Cardiac muscle cell (in vitro differentiated cells and primary cell): ENCODE results near the gene FOXA1. TPM values are rescaled to one million over a fixed set of nuclear protein-coding genes. Genes with fewer than 3 reads are reported as not detected.

Source experiments
- DNase-seq, 2 donors: peaks; one replicate each; pipeline versions ENCODE4 v3.0.0 to v3.0.0-alpha.2; 2010 to 2017; ENCODE audit warnings: low read depth in 1 of 2, low spot score in 1 of 2
- H3K27ac ChIP-seq: fragments of 200-600 bp; sonication (generic); 2 replicates; pipeline ENCODE4 v1.5.1; 2016
- H3K27me3 ChIP-seq: fragments of 200-600 bp; sonication (generic); 2 replicates; pipeline ENCODE4 v1.6.0; 2016; ENCODE audit warnings: control low read depth
- H3K36me3 ChIP-seq: fragments of 200-600 bp; sonication (generic); 2 replicates; pipeline ENCODE4 v1.5.1; 2016; ENCODE audit warnings: control low read depth
- H3K4me1 ChIP-seq: fragments of 200-600 bp; sonication (generic); 2 replicates; pipeline ENCODE4 v1.8.1; 2017; ENCODE audit warnings: low read depth, mild to moderate bottlenecking, mixed run types
- H3K4me3 ChIP-seq: fragments of 200-600 bp; sonication (generic); 2 replicates; pipeline ENCODE4 v1.5.1; 2016; ENCODE audit warnings: mild to moderate bottlenecking
- H3K9me3 ChIP-seq: fragments of 200-600 bp; sonication (generic); 2 replicates; pipeline ENCODE4 v1.5.1; 2017; ENCODE audit warnings: low read depth, mild to moderate bottlenecking, control low read depth
- CTCF ChIP-seq: IDR thresholded peaks from 2 replicates; pipeline ENCODE4 v1.5.1; 2012; ENCODE audit warnings: low read depth, mild to moderate bottlenecking, low read length
- polyA plus RNA-seq: library from polyadenylated mRNA; unstranded; fragments of >200 nt; fragmentation: Nextera tagmentation; extraction: Ambion mirVana; gene quantifications from 2 replicates; pipeline ENCODE4 v1.2.1, GENCODE V29; 2016
- total RNA-seq: library from RNA; depleted of rRNA; stranded (reverse); fragments of >200 nt; gene quantifications from 2 replicates; pipeline ENCODE4 v1.2.3, GENCODE V29; 2016

FOXA1 gene
- total and polyA plus RNA-seq, 2 experiments from 2014 or later, result 0.06 TPM; not detected in 1

- Histone ChIP-seq H3K36me3 (no peaks in the 10 kb centered on the region), H3K27ac (no peak overlapping the region), H3K9me3 (no peaks in the 10 kb centered on the region), H3K4me3 (no peak overlapping the region), H3K4me1 (no peaks in the 10 kb centered on the region), H3K27me3 (no peaks in the 10 kb centered on the region)
- DNase-seq, result no peak
- TF ChIP-seq CTCF, result no peak
Measured at GRCh38 chr14:37551119-37551518, 43.9 kb downstream of the FOXA1 start.

DNA sequence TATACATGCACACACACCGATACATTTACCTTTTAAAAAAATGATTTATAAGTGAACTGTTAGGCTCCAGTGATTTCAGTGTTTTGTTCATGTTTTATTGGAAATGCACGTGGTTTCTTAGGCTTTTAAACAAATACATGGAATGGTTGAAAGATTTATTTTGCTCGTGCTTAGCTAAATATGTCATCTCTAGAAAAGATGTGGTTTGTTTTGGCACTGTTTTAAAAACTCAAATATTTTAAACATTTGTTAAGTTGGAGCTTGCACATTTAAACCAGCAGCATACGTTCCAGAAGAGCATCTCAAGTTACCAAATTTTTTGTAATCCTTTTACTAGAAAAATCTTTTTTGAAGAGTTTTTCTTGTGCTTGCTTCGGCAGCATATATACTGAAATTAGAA is 44.5 kb downstream of the FOXA1 start:
- Histone ChIP-seq H3K9me3 (no peaks in the 10 kb centered on the region), H3K4me1 (no peaks in the 10 kb centered on the region)
- no peak for TF ChIP-seq CTCF

GRCh38 chr14:37546621-37547447 is 48.2 kb downstream of the FOXA1 start:
- no peak overlapping the region for H3K27ac ChIP-seq
- H3K36me3 ChIP-seq, result no peaks in the 10 kb centered on the region
- H3K4me1 ChIP-seq, result peaks cover 4% of the 10 kb centered on the region
- DNase-seq, result peak; percentile 2 to 16
- H3K9me3 ChIP-seq, result no peaks in the 10 kb centered on the region
- no peaks in the 10 kb centered on the region for H3K27me3 ChIP-seq
- no peak overlapping the region for H3K4me3 ChIP-seq
- TF ChIP-seq CTCF, result no peak

More for the DNA sequence above, 44.5 kb downstream of the FOXA1 start:
- Histone ChIP-seq H3K27me3 (no peaks in the 10 kb centered on the region), H3K36me3 (no peaks in the 10 kb centered on the region), H3K4me3 (no peak overlapping the region), H3K27ac (no peak overlapping the region)
- DNase-seq, result peak in 1 of 2 donors; percentile 60

DNA sequence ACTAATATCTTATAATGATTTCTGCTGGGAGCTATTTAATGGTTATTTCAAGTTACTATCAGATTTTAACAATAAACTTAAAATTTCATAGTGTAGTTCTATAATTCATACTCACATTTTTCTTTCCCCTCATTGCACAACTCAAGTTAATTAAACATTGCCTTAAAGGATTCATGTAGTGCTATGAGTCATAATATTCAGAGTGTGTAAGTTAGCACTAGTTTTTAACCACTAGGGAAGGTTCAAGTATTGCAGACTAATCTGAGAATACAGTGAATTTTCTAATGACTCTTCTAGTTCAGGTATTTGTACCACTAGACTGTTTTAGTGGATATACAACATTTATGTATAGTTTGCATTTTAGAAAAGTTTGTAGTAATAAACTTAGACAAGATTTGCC is 49.9 kb downstream of the FOXA1 start:
- Histone ChIP-seq H3K27ac (no peak overlapping the region), H3K36me3 (no peaks in the 10 kb centered on the region), H3K27me3 (no peaks in the 10 kb centered on the region), H3K4me1 (peaks cover 8% of the 10 kb centered on the region), H3K4me3 (no peak overlapping the region), H3K9me3 (no peaks in the 10 kb centered on the region)
- DNase-seq, result no peak
- TF ChIP-seq CTCF, result no peak

DNA sequence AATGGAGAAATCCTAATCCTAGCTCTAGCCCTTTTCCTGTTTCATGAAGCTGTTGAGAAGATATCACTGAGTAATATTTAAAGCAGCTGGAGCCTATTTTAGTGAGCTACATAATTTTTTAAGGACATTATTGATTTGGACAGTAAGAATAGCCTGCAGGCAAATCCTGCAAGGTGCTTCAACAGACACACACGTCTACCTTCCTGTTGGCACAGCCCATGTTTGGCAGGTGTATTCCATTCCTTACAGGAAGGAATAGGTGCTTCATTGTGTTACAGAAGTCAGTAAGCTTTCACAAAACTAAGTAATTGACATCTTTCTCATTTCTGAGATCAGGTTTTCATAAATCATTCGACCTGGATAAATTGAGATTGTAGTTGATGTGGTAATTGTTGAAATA is 50.6 kb downstream of the FOXA1 start:
- Histone ChIP-seq H3K4me3 (no peak overlapping the region), H3K9me3 (no peaks in the 10 kb centered on the region)

More for the DNA sequence above, 50.6 kb downstream of the FOXA1 start:
- H3K27me3 ChIP-seq, result no peaks in the 10 kb centered on the region
- no peak for TF ChIP-seq CTCF
- H3K36me3 ChIP-seq, result no peaks in the 10 kb centered on the region
- peaks cover 8% of the 10 kb centered on the region for H3K4me1 ChIP-seq
- H3K27ac ChIP-seq, result no peak overlapping the region
- no peak for DNase-seq
